Measurements from ENCODE around the gene TTBK2. TPM values are rescaled to one million over a fixed set of nuclear protein-coding genes. Genes with fewer than 3 reads are reported as not detected.

Gene TTBK2
- polyA plus RNA-seq, 1 of the 3 experiments (the other 2 are of a cell fraction): 4.5 TPM

DNA sequence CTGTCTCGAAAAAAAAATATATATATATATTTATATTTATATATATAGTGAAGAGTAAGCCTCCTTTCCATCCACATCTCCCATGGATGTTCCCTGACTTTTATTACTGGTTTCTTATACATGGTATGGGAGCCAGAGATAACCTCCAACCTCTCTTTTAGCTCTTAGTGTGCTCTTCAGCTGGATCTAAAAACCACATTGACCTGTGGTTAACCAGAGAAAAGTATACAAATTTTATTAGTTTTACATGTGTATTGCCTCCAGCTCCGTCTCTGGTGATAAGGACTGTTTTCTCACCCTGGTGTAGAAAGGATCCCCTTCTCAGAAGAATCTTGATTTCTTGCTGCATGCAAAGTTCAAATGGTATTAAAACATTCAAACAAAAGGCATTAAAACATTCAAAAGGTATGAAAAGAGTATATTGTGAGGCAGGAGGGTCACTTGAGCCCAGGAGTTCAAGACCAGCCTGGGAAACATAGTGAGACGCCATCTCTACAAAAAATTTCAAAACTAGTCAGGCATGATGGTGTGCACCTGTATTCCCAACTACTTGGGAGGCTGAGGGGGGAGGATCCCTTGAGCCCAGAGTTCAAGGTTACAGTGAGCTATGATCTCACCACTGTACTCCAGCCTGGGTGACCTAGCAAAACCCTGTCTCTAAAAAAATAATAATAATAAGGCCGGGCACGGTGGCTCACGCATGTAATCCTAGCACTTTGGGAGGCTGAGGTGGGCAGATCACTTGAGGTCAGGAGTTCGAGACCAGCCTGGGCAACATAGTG is 13.5 kb upstream of the TTBK2 start:
- Histone ChIP-seq H3K36me3 (replicated peaks in 1 of 2; ENCODE audit: control insufficient read depth in 1 of 2, insufficient read depth in 2 of 2, low read length in 1 of 2) (no peaks in the 10 kb centered on the region), H3K9me3 (no peaks in the 10 kb centered on the region), H3K79me2 (ENCODE audit: insufficient read depth) (no peaks in the 10 kb centered on the region), H3K9ac (no peak overlapping the region), H4K20me1 (ENCODE audit: insufficient read depth) (no peaks in the 10 kb centered on the region), H3K9me2 (no peaks in the 10 kb centered on the region), H3K27ac (ENCODE audit: low read depth in 2 of 2, low read length in 1 of 2) (no peak overlapping the region), H3K4me3 (ENCODE audit: low read depth in 2 of 2, low read length in 1 of 2) (no peak overlapping the region), H3K4me1 (ENCODE audit: control insufficient read depth in 1 of 2, insufficient read depth in 2 of 2, low read depth in 1 of 2, low read length in 1 of 2) (no peaks in the 10 kb centered on the region), H3F3A (replicated peaks; ENCODE audit: insufficient read depth) (no peaks in the 10 kb centered on the region), H3K4me2 (no peak overlapping the region), H2AFZ (ENCODE audit: low read depth) (no peak overlapping the region), H3K27me3 (ENCODE audit: insufficient read depth) (no peaks in the 10 kb centered on the region)
- TF ChIP-seq RFX5 (IDR thresholded peaks at IDR 0.05; ENCODE audit: low read length) (no peak), TAF1 (IDR thresholded peaks at IDR 0.05; ENCODE audit: borderline replicate concordance, low read depth, low read length) (no peak), RXRA (IDR thresholded peaks at IDR 0.05; ENCODE audit: borderline replicate concordance, low read depth) (no peak), EP300 (IDR thresholded peaks at IDR 0.05; ENCODE audit: borderline replicate concordance in 1 of 2, low read depth in 1 of 2, low read length in 1 of 2) (no peak), NFIC (IDR thresholded peaks at IDR 0.05; ENCODE audit: borderline replicate concordance) (no peak), TEAD4 (IDR thresholded peaks at IDR 0.05; ENCODE audit: borderline replicate concordance, insufficient read depth) (no peak), IRF3 (IDR thresholded peaks at IDR 0.05; ENCODE audit: low read depth, low read length) (no peak), FOSL2 (IDR thresholded peaks at IDR 0.05; ENCODE audit: borderline replicate concordance, low read depth) (no peak), FOXM1 (IDR thresholded peaks at IDR 0.05; ENCODE audit: low read depth) (no peak)
- TF ChIP-seq, protein P1, sequence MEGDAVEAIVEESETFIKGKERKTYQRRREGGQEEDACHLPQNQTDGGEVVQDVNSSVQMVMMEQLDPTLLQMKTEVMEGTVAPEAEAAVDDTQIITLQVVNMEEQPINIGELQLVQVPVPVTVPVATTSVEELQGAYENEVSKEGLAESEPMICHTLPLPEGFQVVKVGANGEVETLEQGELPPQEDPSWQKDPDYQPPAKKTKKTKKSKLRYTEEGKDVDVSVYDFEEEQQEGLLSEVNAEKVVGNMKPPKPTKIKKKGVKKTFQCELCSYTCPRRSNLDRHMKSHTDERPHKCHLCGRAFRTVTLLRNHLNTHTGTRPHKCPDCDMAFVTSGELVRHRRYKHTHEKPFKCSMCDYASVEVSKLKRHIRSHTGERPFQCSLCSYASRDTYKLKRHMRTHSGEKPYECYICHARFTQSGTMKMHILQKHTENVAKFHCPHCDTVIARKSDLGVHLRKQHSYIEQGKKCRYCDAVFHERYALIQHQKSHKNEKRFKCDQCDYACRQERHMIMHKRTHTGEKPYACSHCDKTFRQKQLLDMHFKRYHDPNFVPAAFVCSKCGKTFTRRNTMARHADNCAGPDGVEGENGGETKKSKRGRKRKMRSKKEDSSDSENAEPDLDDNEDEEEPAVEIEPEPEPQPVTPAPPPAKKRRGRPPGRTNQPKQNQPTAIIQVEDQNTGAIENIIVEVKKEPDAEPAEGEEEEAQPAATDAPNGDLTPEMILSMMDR (IDR thresholded peaks at IDR 0.05): no peak
- TF ChIP-seq, protein P2, sequence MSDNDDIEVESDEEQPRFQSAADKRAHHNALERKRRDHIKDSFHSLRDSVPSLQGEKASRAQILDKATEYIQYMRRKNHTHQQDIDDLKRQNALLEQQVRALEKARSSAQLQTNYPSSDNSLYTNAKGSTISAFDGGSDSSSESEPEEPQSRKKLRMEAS (IDR thresholded peaks at IDR 0.05; ENCODE audit: low read depth): no peak
- TF ChIP-seq, protein P3, sequence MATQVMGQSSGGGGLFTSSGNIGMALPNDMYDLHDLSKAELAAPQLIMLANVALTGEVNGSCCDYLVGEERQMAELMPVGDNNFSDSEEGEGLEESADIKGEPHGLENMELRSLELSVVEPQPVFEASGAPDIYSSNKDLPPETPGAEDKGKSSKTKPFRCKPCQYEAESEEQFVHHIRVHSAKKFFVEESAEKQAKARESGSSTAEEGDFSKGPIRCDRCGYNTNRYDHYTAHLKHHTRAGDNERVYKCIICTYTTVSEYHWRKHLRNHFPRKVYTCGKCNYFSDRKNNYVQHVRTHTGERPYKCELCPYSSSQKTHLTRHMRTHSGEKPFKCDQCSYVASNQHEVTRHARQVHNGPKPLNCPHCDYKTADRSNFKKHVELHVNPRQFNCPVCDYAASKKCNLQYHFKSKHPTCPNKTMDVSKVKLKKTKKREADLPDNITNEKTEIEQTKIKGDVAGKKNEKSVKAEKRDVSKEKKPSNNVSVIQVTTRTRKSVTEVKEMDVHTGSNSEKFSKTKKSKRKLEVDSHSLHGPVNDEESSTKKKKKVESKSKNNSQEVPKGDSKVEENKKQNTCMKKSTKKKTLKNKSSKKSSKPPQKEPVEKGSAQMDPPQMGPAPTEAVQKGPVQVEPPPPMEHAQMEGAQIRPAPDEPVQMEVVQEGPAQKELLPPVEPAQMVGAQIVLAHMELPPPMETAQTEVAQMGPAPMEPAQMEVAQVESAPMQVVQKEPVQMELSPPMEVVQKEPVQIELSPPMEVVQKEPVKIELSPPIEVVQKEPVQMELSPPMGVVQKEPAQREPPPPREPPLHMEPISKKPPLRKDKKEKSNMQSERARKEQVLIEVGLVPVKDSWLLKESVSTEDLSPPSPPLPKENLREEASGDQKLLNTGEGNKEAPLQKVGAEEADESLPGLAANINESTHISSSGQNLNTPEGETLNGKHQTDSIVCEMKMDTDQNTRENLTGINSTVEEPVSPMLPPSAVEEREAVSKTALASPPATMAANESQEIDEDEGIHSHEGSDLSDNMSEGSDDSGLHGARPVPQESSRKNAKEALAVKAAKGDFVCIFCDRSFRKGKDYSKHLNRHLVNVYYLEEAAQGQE (IDR thresholded peaks at IDR 0.05; ENCODE audit: low read depth, low read length): no peak
- DNase-seq: no peak
- CTCF ChIA-PET: interaction anchor here (0.6 to 1.2 kb wide), 2 partner anchors 352 to 415 kb away, joined by 3 read pairs; no protein-coding TSS in a partner anchor
- 90% methylated on average over 7 of the region's 7 CpGs for WGBS (ENCODE audit: low lambda C conversion rate)
- POLR2A ChIA-PET: no interaction called here

Measured in SK-N-SH (cell line).